B cell (primary cell): Measurements from ENCODE around the gene HNRNPC.
"Not testable (repeated sequence)": the region's sequence is repeated elsewhere in the genome, so short reads cannot be mapped to it uniquely, and the experiment has no call there.

Experiments
- CTCF ChIP-seq: fragments of 200-600 bp; IDR thresholded peaks from one replicate; pipeline ENCODE4 v1.8.0; 2022; ENCODE audit warnings: antibody characterized with exemption, mild to moderate bottlenecking
- EZH2 ChIP-seq: IDR thresholded peaks from 2 replicates; pipeline ENCODE4 v1.6.1; 2012; ENCODE audit warnings: borderline replicate concordance, low read depth, mild to moderate bottlenecking, moderate library complexity, low read length; ENCODE audit not compliant: insufficient read depth, poor library complexity, severe bottlenecking

DNA sequence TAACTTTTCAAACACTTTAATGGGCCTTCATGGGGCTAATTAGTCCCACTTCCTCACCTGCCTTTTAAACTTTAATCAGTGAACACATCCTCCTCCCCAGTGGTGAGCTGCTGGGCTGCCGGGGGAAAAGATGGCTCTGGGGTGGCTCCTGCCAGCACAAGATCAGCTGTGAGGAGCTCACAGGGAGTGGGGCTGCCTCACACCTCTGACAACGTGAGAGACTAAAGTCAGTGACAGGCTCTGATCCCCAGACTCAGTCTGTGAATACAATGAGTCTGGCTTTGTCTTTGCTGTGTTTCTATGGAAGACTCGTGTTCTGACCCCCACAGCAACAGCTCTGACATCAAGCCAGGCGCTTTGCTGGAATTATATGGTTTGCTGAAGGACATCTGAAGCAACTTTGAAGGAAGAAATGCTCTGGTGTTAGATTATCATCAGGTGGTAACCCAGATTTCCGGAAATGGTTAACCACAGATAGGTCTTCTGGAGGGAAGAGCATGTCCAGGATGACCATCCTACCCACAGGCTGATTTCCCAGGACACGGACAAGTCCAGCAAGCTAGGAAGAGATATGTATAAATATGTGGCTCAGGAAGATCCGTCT lies 104.1 kb downstream of the HNRNPC start:
- not testable (repeated sequence) for TF ChIP-seq CTCF, EZH2
